GM21723 (cell line): Measurements from ENCODE around the gene ZNF726.
"Not testable (repeated sequence)": the region's sequence is repeated elsewhere in the genome, so short reads cannot be mapped to it uniquely, and the experiment has no call there.

Experiments
- ATAC-seq: cut with Tn5 transposase; IDR thresholded peaks from one replicate; pipeline ENCODE4 v1.9.1; 2021; ENCODE audit warnings: mild to moderate bottlenecking, moderate library complexity; ENCODE audit not compliant: unreplicated experiment

Gene ZNF726

DNA sequence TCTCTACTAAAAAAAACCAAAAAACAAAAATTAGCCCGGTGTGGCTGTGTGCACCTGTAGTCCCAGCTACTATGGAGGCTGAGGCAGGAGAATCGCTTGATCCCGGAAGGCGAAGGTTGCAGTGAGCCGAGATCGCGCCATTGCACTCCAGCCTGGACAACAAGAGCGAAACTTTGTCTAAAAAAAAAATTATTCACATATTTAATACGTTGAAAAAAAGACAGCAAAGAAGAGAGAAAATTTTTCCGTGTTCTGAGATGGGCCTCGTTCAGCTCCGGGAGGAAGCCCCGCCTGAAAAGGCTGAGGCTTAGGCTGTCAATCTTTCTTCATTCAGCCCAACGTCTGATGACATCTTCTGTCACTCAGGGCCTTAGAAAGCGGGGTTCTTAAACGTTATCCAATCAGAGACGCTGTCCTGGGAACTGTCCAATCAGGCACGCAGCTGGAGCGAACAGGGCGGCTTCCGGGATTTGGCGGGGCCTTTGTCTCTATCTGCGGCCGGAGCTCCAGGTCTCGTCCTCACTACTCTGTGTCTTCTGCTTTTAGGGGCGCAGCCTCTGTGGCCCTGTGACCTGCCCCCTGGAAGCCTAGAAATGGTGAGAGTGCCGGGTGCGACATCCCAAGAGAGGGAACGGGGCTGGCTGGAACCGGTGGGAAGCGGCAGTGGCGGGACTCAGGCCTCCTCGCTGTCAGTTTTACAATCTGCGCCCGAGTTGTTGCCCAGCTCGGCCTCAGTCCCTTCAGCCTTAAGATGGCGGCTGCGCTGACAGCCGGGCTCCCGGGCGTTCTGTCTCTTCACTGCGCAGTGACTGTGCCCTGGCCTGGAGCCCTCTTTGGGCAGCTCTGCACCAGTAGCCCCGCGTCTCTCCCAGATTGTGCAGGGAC lies at the start of gene ZNF726:
Gene ZNF726, plus strand, starts transcription at position 485 of the 885 bp plus-strand sequence. Its CDS starts 109 bp downstream, at position 594.
- peak; percentile 96 for ATAC-seq

DNA sequence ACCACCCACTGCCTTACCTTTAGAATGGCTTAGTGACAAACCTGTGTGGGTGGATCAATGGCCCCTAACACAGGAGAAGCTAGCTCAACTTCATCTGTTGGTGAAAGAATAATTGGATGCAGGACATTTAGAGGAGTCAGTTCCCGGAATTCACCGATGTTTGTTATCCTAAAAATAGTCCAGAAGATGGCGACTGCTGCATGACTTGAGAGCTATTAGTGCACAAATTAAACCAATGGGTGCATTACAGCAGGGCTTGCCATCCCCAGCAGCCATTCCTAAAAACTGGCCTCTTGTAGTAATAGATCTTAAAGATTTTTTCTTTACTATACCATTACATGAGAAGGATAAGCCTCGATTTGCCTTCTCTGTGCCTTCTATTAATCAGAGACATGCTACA lies 46.8 kb upstream of the ZNF726 start:
- no peak for ATAC-seq

DNA sequence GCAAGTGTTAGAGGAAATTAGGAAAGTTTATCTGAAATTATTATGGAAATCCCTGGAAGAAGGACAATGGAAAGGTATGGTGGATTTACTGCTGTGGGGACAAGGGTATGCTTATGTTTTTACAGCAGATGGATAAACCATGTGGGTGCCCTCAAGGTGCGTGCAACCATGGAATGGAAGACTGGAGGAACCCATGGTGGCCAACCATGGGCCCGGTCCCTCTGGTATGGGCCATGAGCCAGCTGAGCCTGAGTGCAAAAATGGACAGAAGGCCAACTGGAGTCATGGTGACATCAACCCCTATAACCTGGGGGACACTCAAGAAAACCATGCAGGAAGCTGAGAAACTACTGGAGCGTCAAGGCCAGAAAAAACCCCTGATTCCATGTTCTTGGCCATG lies 46.1 kb upstream of the ZNF726 start:
- ATAC-seq: no peak

DNA sequence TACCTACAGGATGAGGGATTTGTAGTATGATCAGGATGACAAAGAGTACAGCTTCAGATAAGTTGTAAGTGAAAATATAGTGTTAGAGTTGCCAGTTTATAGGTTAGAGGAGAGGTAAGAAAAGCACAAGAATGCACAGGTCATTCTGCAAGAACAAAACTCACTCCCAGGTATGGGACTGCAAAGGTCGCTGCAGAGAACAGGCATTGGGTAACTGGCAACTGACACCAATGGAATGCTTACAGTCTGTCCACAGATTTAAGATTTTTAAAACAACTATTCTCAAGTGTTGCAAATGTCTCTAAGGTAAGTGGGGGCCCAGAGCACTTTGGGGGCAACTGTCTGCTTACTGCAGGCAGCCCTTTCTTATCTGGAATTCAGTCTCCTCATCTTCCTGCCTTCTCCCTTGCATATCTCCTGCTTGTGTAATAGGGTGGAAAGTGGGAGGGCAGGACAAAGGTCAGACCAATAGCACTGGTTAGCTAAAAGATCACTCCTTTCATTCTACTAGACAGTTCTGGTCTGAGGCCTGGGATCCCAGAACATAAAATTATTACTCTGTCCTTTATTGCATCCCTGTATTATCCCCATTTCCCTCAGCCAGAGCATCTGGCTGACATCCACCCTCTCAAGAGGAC lies 42.3 kb upstream of the ZNF726 start:
- ATAC-seq: no peak

DNA sequence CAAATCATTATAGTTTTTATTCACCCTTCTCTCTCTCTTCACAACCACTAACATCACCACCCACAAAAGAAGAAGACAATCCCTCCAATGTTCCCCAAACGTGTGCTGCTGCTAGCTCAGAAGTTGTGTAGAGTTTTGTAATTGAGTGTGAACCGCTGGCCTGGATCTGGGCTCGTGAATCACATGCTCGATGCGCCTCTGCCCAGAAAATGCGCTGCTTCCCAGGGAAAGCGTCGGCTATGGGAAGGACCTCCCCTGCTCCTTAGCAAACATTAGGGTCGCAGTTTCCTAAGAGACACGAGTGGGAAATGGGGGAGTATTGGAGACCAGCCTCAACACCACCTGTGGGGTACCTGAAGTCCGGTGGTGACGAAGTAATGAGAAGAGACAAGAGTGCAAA lies 38.4 kb upstream of the ZNF726 start:
- ATAC-seq: no peak

DNA sequence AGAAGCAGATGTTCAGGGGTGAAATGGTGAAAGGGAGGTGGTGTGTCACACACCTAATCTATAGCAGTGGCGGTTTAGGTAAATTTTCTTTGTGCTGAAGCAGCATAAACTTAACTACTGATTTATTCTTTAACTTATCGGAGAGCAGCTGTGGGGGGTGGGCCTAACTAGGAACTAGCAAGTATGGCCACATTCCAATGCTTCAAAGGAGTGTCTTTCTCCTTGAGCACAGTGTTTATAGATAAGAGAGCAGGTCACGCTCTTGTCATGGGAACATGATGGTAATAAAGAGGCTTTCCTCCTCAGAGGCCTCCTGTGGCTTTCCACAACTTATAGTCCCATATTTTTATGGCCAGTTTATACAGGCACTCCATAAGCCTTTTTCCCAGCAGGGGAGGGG lies 37.9 kb upstream of the ZNF726 start:
- ATAC-seq: not testable (repeated sequence)

DNA sequence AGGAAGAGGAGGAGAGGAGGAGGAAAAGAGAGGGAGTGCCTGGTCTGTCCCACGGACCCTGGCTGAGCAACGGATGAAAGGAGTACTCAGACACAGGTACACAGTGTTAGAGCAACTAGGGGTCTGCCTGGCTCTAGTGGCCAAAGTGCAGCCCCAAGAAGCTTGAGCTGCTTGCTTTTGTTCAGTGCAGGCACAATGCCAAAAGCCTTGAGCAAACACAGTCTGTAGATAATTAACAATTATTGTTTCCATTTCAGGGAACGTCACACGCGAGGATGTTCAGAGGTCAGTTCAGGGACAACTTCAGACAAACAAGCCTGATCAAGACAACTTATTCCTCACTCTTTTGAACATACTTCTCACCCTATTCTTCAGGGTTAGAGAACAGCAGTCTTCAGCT lies 32.2 kb upstream of the ZNF726 start:
- no peak for ATAC-seq

DNA sequence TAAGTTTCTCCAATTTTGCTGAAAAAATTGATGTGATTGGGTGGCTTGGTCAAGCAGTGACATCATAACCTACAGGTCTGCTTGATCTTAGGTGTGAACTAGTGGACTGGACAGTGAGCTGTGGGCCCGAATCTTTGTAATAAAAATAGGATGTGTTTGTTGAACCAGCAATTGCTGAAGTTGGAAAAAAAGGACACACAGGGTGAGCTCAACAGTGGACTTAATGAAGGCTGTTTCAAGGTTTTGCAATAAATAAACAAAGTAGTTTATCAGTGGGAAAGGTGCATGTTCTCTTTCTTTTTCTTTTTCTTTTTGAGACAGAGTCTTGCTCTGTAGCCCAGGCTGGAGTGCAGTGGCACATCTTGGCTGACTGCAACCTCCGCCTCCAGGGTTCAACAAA lies 30.3 kb upstream of the ZNF726 start:
- ATAC-seq: no peak

DNA sequence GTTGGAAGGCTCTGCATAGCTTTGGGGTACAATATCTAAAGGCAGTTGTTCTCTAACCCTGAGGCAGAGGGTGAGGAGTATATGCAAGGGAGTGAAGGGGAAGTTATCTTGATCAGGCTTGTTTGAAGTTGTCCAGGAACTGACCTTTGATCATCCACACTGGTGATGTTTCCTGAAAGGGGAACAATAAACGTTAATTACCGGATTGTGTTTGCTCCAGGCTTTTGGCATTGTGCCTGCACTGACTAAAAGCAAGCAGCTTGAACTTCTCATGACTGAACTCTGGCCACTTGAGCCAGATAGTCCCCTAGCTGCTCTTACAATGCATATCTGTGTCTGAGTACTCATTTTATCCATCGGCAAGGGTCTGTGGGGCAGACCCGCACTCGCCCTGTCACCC lies 27.0 kb upstream of the ZNF726 start:
- ATAC-seq: no peak

DNA sequence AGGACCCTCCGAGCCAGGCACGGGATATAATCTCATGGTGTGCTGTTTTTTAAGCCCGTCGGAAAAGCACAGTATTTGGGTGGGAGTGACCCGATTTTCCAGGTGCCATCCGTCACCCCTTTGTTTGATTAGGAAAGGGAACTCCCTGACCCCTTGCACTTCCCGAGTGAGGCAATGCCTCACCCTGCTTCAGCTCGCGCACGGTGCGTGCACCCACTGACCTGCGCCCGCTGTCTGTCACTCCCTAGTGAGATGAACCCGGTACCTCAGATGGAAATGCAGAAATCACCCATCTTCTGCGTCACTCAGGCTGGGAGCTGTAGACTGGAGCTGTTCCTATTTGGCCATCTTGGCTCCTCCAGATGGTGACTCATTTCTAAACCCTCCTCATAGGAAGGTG lies 18.6 kb upstream of the ZNF726 start:
- not testable (repeated sequence) for ATAC-seq

DNA sequence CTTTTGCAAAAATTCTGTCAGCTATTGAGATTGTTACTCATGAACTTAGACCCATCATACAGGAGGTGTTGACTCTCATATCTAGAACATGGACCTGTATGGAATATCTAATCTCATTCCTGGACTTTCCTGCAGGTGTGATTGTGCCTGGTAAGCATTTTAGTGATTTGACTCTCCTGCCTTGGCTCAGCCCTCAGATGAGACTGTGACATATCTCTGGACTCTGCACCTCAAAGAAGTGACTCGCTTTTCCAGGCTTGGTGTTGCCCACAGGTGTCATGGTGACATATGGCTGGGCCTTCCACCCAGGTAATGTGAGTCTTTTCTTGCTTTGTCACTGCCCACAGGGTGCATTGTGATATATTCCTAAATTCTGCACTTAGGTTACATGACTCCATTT lies 17.8 kb upstream of the ZNF726 start:
- no peak for ATAC-seq

DNA sequence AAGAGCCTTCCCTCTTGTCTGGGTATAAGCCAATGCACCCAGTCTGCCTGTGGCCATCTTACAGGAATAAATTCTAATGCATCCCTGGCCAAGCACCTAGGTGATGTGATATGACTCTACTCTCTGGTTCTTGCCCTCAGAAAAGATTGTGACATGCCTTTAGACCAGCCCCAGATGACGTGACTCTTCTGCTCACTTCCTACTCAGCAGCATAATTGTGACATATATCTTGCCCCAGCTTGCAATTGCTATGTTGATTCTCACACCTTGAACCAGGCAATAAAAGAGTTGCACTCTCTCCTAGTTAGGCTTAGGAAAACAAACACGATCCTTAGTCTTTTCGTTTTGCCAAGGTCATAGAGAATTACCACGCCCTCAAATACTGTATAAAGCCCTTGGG lies 13.3 kb upstream of the ZNF726 start:
- no peak for ATAC-seq

DNA sequence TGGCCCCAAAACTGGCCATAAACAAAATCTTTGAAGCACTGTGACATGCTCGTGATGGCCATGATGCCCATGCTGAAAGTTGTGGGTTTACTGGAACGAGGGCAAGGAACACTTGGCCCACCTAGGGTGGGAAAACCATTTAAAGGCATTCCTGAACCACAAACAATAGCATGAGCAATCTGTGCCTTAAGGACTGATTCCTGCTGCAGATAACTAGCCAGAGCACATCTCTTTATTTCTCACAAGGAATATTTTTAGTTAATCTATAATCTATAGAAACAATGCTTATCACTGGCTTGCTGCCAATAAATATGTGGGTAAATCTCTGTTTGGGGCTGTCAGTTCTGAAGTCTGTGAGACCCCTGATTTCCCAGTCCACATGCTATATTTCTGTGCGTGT lies 10.3 kb upstream of the ZNF726 start:
- no peak for ATAC-seq

DNA sequence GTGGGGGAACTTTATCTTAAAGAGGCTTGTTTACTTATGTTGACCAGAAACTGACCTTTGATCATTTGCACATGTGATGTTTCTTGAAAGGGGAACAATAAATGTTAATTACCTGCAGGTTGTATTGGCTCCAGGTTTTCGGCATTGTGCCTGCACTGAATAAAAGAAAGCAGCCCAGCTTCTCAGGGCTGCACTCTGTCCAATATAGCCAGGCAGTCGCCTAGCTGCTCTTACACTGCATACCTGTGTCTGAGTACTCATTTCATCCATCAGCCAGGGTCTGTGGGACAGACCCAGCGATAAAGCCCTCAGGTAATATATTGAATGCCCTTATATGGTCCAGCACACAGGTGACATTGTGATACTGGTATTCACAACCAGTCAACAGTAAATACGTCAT lies 8.9 kb upstream of the ZNF726 start:
- no peak for ATAC-seq

DNA sequence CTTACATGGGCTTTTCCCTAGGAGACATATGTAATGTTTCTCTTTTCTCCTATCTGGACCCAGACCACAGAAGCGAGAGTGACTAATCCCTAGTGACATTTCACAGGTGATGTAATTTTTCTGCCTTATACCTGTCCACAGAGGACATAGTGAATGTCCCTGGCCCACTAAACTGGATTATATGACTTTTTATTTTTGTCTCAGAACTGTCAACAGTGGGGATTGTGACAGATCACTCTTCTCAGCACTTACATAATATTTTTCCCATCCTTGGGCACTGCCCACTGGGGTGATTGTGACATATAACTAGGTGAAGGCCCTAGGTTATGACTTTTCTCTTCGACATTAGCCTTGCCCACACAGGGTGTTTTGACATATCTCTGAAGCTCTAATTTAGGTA lies 7.9 kb upstream of the ZNF726 start:
- no peak for ATAC-seq

DNA sequence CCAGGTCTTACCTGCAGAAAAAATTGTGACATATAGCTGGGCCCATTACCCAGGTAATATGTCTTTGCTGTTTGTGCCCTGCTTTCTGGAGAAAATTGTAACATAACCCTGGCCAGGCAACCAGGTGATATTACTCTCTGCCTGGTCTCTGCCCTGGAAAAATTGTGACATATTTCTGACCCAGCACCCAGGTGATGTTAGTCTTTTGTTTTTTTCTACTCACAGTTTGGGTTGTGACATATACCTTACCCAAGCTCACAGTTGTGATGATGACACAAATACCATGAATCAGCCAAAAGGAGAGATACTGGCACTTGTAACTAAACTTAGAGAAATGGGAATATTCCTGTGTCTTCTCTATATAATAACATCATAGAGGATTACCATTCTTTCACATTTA lies 6.5 kb upstream of the ZNF726 start:
- ATAC-seq: no peak

DNA sequence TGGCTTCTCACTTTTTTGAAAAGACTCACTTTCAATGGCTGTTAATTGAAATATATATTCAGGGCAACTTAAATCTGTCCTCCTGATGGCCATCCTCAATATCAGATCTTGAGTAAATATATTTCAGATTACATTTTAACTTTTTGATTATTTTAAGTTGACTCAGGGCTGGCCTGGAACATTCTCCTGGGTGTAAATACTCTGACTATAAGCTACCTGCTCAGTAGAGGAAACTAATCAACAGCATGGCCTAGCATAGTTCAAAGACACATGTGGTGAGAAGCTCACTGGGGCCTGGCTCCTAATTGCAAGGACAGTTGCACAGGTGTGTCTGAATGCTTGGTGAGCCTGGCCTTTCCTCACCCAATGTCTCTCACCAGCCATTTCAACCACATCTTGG lies 5.5 kb upstream of the ZNF726 start:
- ATAC-seq: no peak

DNA sequence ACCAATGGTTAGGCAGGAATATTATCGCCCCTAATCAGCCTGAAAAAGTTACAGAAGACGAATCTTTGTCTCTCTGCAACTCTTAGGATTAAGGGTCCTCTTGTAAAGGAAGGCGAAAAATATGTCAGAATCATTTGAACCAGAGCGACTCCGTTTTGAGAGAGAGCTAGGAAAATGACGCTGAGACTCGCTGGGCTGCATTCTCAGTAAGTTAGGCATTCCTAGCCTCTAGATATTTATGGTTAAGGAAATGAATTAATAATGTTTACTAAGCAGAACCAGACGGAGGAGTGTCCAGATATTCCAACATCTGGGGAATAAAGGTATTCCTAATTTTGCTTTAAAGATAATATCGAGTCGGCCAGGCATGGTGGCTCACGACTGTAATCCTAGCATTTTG lies 755 bp upstream of the ZNF726 start:
- no peak for ATAC-seq

DNA sequence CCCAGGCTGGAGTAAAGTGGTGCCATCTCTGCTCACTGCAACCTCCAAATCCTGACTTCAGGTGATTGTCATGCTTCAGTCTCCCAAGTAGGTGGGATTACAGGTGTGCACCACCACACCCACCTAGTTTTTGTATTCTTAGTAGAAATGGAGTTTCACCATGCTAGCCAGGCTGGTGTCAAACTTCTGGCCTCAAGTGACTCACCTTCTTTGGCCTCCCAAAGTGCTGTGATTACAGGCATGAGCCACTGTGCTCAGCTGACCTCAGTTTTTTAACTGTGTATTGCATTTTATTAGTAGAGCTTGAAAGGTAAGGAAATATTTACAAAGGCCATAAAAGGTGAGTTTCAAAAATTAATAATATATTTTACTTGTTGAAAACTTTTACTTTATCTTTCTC lies 2.3 kb downstream of the ZNF726 start:
- ATAC-seq: no peak

DNA sequence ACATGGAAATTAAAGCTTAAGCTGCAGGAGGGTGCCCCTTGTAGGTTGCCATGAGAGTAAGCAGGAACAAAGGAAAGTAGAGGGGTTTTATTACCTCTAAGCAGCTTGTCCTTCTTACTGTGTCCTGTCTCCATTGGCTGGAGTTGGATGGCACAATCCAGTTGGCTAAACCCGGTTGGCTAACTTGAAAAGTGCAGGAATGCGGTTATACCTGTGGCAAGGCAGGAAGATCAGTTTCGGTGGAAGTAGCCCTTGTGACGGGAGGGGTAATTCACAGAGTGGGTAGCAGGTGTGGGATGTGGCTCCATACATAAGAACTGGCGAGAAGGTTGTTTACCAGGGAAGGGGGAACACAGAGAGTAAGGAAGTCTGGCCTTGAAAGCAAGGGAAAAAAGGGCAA lies 3.2 kb downstream of the ZNF726 start:
- ATAC-seq: no peak

DNA sequence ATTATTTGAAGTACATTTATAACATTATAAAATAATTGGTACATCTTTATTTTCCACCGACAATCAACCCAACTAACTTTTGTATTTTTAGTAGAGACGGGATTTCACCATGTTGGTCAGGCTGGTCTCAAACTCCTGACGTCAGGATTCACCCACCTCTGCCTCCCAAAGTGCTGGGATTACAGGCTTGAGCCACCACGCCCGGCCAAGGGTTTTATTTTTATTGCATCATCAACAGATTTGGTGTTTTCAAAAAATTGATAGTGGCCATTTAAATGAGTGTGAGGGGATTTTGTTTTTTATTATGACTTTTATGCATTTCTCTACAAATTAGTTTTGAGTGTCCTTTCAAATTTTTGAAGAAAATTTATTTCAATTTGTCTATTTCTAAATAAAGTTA lies 10.6 kb downstream of the ZNF726 start:
- ATAC-seq: no peak

DNA sequence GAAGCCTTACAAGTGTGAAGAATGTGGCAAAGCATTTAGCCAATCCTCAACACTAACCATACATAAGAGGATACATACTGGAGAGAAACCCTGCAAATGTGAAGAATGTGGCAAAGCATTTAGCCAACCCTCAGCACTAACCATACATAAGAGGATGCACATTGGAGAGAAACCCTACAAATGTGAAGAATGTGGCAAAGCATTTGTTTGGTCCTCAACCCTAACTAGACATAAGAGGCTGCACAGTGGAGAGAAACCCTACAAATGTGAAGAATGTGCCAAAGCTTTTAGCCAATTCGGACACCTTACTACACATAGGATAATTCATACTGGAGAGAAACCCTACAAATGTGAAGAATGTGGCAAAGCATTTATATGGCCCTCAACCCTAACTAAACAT lies 18.2 kb downstream of the ZNF726 start:
- ATAC-seq: no peak

DNA sequence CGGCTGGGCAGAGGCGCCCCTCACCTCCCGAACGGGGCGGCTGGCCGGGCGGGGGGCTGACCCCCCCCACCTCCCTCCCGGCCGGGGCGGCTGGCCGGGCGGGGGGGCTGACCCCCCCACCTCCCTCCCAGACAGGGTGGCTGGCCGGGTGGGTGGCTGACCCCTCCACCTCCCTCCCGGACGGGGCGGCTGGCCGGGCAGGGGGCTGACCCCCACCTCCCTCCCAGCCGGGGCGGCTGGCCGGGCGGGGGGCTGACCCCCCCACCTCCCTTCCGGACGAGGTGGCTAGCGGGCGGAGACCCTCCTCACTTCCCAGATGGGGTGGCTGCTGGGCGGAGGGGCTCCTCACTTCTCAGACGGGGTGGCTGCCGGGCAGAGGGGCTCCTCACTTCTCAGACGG lies 22.3 kb downstream of the ZNF726 start:
- not testable (repeated sequence) for ATAC-seq
